NB4 (cell line): ENCODE measurements around the gene TSC1.

Experiments
- MYC ChIP-seq: IDR thresholded peaks from 2 replicates; pipeline ENCODE4 v1.6.1; 2011; ENCODE audit warnings: low read depth, low read length
- POLR2A ChIP-seq: IDR thresholded peaks from 2 replicates; pipeline ENCODE4 v1.6.1; 2011; ENCODE audit warnings: mild to moderate bottlenecking; ENCODE audit not compliant: insufficient read length; ENCODE audit errors: extremely low read depth
- TF ChIP-seq, protein P1 (sequence below): IDR thresholded peaks from one replicate; pipeline ENCODE4 v1.5.1; 2012; ENCODE audit warnings: low read depth, low read length
- TF ChIP-seq, protein P2 (sequence below): IDR thresholded peaks from 2 replicates; pipeline ENCODE4 v1.6.1; 2011; ENCODE audit warnings: low read depth, low read length

DNA sequence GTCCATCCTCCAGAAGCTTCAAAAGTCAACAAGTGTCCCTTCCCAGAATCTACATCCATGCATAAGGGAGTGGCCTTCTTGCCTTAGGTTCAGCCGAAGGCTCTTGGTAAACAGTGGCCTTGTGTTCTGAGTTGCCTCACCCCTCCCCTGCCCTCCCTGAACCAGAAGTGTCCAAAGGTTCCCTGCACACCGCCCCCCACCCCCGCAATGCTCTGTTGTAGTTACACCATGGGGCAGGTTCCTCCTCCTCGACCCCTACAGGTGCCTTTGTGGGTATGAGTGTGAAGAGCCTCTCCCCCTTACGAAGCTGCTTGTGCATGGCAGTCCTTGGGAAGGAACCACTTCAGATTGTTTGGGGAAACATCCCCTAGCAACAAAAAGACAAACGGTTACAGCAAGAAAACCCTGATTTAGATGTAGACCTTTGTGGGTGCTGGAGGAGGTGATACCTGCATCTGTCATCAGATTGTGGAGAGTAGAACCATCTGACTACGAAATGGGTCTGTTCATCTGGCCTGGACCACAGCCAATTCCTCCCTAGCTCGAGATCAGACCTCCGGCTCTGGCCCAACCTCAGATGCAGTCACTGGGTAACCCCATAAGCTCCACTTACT, 58.6 kb downstream of the TSC1 start:
- TF ChIP-seq POLR2A, result no peak
- TF ChIP-seq, protein P1, sequence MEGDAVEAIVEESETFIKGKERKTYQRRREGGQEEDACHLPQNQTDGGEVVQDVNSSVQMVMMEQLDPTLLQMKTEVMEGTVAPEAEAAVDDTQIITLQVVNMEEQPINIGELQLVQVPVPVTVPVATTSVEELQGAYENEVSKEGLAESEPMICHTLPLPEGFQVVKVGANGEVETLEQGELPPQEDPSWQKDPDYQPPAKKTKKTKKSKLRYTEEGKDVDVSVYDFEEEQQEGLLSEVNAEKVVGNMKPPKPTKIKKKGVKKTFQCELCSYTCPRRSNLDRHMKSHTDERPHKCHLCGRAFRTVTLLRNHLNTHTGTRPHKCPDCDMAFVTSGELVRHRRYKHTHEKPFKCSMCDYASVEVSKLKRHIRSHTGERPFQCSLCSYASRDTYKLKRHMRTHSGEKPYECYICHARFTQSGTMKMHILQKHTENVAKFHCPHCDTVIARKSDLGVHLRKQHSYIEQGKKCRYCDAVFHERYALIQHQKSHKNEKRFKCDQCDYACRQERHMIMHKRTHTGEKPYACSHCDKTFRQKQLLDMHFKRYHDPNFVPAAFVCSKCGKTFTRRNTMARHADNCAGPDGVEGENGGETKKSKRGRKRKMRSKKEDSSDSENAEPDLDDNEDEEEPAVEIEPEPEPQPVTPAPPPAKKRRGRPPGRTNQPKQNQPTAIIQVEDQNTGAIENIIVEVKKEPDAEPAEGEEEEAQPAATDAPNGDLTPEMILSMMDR, result no peak
- TF ChIP-seq, protein P2, sequence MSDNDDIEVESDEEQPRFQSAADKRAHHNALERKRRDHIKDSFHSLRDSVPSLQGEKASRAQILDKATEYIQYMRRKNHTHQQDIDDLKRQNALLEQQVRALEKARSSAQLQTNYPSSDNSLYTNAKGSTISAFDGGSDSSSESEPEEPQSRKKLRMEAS, result no peak
- no peak for TF ChIP-seq MYC
